HG02678 (cell line): ENCODE measurements around the gene DCTN1.
"Not testable (repeated sequence)": the region's sequence is repeated elsewhere in the genome, so short reads cannot be mapped to it uniquely, and the experiment has no call there.

Source experiments
- ATAC-seq: cut with Tn5 transposase; IDR thresholded peaks from one replicate; pipeline ENCODE4 v1.9.1; 2021; ENCODE audit warnings: mild to moderate bottlenecking, moderate library complexity; ENCODE audit not compliant: unreplicated experiment

DCTN1 gene

DNA sequence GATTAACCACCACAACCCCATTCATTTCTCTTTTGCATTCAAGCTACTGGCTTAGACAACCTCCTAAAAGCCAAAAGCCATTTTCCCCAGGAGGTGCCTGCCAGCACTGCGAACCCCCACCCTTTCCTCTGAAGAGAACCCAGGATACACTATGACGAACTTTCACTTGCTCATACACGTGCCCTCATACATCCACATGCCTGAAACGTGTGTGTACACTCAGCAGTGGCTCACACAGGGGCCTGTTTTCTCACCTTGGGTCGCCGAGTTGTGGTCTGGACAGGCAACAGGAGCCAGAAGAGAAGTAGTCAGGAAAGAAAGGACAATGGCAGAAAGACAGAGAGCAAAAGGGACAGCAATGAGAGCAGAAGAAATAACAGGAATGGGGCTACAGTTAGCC, 7.4 kb downstream of the DCTN1 start:
- ATAC-seq = no peak

DNA sequence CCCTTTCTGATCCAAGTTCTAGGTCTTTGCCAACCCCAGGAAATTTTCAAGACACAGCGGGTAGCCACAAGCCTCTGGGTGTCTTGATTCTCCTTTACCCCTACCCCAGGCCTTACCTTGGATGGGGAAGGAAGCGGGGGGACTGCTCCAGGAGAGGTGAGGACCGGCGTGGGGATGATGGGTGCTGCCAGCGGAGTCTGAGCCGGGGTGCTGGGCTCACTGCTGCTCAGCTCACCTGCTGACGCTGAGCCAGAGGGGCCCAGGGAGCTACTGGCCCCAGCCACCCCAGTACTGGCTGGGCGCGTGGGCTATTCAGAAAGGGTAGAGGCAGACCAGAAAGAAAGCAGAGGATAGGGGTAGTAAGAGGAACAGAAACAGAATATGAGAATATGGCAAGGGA, 8.7 kb downstream of the DCTN1 start:
- ATAC-seq = no peak

DNA sequence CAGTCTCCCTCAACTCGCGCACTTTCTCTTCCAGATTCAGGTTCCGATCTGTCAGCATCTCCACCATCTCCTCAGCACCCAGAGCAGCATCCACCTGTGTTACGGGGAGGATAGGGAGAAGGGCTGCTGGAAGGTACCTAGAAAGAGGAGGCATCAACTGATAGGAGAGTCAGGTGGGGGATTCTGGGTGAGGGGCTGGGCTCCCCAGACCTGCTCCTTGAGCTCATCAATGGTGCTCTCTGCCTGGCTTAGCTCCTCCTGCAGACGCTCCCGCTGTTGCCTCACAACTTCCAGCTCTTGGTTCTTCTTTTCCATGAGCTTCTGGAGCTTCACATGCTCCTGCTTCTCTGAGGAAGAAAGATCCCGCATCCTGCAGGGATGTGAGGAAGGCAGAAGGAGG, 10.1 kb downstream of the DCTN1 start:
- ATAC-seq = no peak

- ATAC-seq = no peak
Measured at GRCh38 chr2:74368499-74368898, 11.6 kb downstream of the DCTN1 start.

DNA sequence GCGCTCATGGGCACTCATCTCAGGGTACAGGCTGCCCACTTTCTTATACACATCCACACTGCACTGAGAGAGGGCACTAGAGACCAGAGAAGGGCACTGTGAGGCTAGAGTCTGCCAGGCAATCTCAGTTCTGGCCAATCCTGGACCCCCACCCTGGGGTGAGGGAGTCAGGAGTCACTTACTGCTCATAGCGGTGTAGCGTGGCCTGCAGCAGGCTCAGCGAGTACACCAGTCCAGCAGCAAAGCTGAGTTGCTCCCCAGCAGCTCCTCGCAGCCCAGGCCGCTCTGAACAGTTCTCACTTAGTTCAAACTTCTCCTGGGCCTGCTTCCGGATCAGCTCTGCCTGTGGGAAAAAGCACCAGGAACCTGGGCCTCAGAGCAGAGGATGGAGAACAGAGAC, 12.3 kb downstream of the DCTN1 start:
- no peak for ATAC-seq

- no peak for ATAC-seq
Measured at GRCh38 chr2:74366036-74366435, 14.1 kb downstream of the DCTN1 start.

DNA sequence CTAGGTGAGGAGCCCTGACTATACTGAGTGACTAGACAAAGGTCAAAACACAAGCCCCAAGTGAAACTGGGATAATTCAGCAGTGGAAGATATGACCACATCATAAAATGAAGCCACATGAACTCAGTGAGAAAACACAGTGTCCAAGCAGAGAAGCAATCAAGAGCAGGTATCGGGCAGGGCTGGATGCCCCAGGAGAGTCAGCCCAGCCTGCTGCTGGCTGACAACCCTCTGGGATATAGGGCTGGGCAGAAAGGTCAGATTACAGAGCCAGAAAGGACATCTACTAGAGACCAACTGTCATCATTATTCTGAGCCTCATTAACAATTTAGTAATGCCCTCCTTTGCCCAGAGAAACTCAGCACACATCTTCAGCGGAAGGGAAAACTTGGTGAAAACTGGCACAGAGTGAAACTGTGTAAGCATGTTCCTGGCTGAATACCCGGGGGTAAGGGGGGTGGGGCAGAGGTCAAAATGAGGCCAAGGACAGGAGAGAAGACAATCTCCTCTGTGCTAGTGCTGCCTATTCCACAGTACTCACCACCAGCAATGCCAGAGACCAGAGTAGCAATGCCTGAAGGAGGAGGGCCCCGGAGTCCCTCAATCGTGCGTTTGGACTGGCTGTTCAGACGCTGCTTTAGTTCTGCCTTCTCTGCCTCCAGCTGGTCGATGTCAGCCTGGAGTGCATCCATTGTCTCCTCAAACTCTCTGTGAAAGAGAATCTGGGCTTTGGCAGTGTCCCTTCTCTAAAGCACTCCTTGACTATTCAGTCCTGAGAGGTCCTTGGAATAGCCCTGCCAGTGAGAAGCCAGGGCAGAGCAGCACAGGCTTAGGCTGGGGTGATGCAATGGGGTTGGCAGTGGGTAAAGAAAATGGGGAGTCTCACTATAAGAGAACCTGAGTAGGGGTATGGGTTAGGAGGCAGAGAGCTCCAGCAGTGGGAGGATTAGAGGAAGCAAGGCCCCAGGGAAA, 15.3 kb downstream of the DCTN1 start:
- ATAC-seq = no peak

DNA sequence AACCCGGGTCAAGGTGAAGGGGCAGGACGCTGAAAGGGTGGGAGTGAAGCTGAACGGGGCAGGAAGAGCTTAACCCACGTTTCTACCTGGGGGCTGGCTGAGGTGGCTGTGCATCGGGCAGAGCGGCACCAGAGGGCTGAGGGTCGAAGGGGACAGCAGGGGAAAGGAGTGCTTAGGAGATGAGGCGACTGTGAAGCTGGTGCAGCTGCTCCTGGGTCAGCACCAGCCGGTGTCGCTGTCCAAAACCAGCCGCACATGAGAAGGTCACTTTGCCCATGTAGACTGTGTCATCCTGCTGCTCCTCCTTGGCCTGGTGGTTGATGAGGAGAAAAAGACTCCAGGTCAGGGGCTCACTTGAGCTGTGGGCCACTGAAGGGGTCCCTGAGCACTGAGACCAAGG, 18.8 kb downstream of the DCTN1 start:
- ATAC-seq = no peak

DNA sequence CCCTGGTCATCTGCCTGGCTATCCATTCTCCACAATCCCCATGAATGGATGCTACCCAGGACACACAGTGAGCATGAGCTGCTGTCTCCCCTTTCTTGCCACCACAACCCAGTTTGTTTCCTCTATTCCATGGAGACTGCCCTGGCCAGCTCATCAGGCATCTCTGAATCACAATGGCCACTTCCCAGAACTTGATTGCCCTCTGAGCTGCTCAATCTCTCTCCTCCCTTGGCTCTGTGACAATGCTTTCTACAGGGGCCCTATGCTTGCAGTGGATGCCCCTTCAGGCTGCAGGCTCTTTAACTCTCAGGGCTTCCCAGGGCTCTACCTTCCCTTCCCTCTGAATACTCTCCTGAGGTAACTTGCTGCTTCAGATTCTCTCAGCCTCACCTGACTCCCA, 22.5 kb downstream of the DCTN1 start:
- ATAC-seq = no peak

DNA sequence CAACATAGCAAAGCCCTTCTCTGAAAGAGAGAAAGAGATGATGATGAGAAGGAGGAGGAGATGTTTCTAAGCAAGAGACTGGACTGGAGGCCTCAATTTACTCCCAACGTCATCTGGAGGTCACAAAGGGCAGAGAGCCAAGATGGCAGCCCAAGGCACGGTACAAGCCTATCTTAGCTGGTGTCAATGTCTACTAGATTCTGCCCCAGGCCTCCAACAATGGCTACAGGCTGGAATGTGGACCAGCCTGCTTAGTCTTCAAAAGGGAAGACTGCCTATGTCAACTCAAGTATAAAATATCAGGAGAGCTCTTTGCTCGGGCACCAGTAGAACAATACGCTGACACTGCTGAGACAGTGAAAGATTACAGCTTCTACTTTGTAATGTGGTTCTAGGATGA, 30.2 kb downstream of the DCTN1 start:
- no peak for ATAC-seq

- ATAC-seq = no peak
Measured at GRCh38 chr2:74347742-74348141, 32.4 kb downstream of the DCTN1 start.

DNA sequence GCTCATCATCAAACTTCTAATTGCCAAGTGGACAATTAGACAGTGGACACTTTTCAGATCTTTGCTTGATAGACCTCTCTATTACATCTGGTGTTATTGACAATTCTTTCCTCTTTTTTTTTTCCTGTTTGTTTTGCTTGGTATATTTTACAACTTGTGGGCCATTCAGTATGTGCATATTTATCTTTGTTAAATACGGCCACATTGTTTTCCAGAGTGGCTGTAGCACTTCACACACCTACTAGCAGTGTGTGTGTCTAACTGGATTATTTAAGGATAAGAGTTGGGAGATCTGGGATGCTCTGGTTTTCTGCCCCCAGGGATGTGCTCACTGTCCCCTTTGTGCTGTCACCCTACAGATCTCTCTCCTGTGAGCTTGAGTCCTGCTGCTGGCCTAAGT, 32.8 kb downstream of the DCTN1 start:
- no peak for ATAC-seq

GRCh38 chr2:74345272-74345943, 34.7 kb downstream of the DCTN1 start:
- no peak for ATAC-seq

GRCh38 chr2:74343316-74343715, 36.8 kb downstream of the DCTN1 start, which contains the start of gene SLC4A5:
TSS of gene SLC4A5 (minus strand) at chr2:74343416. CDS start at chr2:74315023, 28,393 bp downstream.
- ATAC-seq = no peak

DNA sequence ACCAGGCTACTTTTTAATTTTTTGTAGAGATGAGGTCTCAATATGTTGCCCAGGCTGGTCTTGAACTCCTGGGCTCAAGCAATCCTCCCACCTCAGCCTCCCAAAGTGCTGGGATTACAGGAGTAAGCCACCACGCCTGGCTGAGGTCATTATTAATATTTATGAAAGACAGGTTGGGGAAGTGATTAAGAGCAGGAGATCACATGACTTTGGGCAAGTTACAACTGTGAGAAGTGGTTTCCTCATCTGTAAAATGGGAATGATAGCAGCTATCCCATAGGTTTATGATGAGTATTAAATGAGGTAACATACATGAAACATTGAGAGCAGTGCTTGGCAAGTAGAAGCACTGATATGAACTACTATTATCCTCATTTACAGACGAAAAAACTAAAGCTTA, 43.9 kb downstream of the DCTN1 start:
- ATAC-seq = not testable (repeated sequence)

DNA sequence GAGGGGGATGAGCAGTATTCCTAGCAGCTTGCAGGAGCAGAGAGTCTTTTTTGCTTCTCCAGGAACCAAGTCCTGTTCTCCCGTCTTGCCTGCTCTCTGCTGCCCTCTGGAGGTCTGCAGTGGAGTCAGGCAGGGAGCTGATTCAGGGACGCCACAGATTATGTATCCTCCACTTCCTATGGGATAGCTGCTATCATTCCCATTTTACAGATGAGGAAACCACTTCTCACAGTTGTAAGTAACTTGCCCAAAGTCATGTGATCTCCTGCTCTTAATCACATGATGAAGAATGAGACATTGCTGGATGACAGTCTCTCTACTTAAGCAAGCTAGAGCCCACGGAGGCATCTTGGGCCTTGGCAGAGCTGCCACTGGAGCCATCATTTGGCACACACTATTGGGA, 45.2 kb downstream of the DCTN1 start:
- ATAC-seq = no peak

GRCh38 chr2:74333896-74334586, 46.1 kb downstream of the DCTN1 start:
- ATAC-seq = no peak

- ATAC-seq = no peak
Measured at GRCh38 chr2:74333175-74333574, 46.9 kb downstream of the DCTN1 start.

- ATAC-seq = no peak
Measured at GRCh38 chr2:74332550-74333174, 47.4 kb downstream of the DCTN1 start.

DNA sequence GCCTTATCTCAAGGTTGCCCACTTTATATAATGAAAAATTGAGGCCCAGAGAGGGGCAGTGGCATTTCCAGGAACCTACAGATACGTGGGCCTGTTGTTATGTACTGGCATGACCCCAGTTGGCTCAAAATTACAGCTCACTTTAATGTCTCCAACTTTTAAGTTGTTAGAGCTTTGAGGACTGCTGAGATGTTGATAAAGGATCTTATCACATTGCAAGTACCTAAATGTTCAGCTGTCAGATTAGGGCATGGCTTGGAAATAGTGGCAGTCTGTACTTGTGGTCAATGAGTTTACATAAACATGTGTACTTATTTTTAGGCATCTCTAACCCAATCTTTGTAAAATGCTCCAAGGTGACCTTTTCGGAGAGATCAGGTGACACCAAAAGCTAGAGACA, 51.5 kb downstream of the DCTN1 start:
- ATAC-seq = no peak

- ATAC-seq = no peak
Measured at GRCh38 chr2:74328074-74328473, 52.0 kb downstream of the DCTN1 start.
